Thoracic aorta (tissue), 2 donors: Measurements from ENCODE around the gene EPHA10. TPM values are rescaled to one million over a fixed set of nuclear protein-coding genes. Genes with fewer than 3 reads are reported as not detected.

Source experiments
- ATAC-seq: fragments of 150-250 bp; one replicate; pipeline ENCODE4 v1.8.0; 2017; ENCODE audit warnings: low read depth; ENCODE audit not compliant: insufficient number of reproducible peaks, low FRiP score
- DNase-seq: peaks from one replicate; pipeline ENCODE4 v3.0.0-alpha.2; 2020; ENCODE audit warnings: low spot score
- H3K27ac ChIP-seq, 2 donors: fragments of 200-600 bp; sonication (generic); 1 replicate in 1 of 2; 2 replicates in 1 of 2; pipeline ENCODE4 v1.5.1; 2016; ENCODE audit warnings: mild to moderate bottlenecking in 2 of 2, moderate library complexity in 2 of 2
- H3K27me3 ChIP-seq: fragments of 200-600 bp; sonication (generic); replicated peaks from 2 replicates; pipeline ENCODE4 v1.6.0; 2016; ENCODE audit warnings: mild to moderate bottlenecking; ENCODE audit not compliant: insufficient read depth
- H3K36me3 ChIP-seq: fragments of 200-600 bp; sonication (generic); one replicate; pipeline ENCODE4 v1.5.1; 2016
- H3K4me1 ChIP-seq, 2 donors: fragments of 200-600 bp; sonication (generic); 1 replicate in 1 of 2; 2 replicates in 1 of 2; pipeline versions ENCODE4 v1.5.1 to v1.6.0; 2016; ENCODE audit warnings: low read depth in 2 of 2, mild to moderate bottlenecking in 1 of 2; ENCODE audit not compliant: control insufficient read depth in 1 of 2
- H3K4me3 ChIP-seq: fragments of 200-600 bp; sonication (generic); 2 replicates; pipeline ENCODE4 v1.5.1; 2016; ENCODE audit warnings: mild to moderate bottlenecking
- H3K9me3 ChIP-seq: fragments of 200-600 bp; sonication (generic); 2 replicates; pipeline ENCODE4 v1.5.1; 2016
- CTCF ChIP-seq: fragments of 200-600 bp; sonication (generic); IDR thresholded peaks from one replicate; pipeline ENCODE4 v1.5.1; 2019; ENCODE audit warnings: antibody characterized with exemption
- total RNA-seq, 2 donors: library from RNA; depleted of rRNA; stranded (reverse); fragments of >200 nt; gene quantifications; one replicate each; pipeline versions ENCODE4 v1.1.0 to v1.2.3, GENCODE V29; 2016

Gene EPHA10
- total RNA-seq, 2 donors from 2014 or later = not detected

- H3K36me3 ChIP-seq = no peaks in the 10 kb centered on the region
- H3K27ac ChIP-seq = no peak overlapping the region
- ATAC-seq (no peak), DNase-seq (no peak)
- H3K4me3 ChIP-seq = no peak overlapping the region
- no peaks in the 10 kb centered on the region for H3K4me1 ChIP-seq
- H3K9me3 ChIP-seq = no peaks in the 10 kb centered on the region
- H3K27me3 ChIP-seq = no peaks in the 10 kb centered on the region
- no peak for TF ChIP-seq CTCF
Observed at GRCh38 chr1:37717631-37718030, 47.3 kb downstream of the EPHA10 start.

- H3K4me1 ChIP-seq = no peaks in the 10 kb centered on the region
- no peak overlapping the region for H3K27ac ChIP-seq
- no peaks in the 10 kb centered on the region for H3K36me3 ChIP-seq
- ATAC-seq (no peak), DNase-seq (no peak)
- no peak for TF ChIP-seq CTCF
- no peak overlapping the region for H3K4me3 ChIP-seq
- no peaks in the 10 kb centered on the region for H3K27me3 ChIP-seq
- no peaks in the 10 kb centered on the region for H3K9me3 ChIP-seq
Observed at GRCh38 chr1:37716321-37716720, 48.6 kb downstream of the EPHA10 start.

GRCh38 chr1:37714689-37715088 is 50.2 kb downstream of the EPHA10 start:
- Histone ChIP-seq H3K27ac (no peak overlapping the region), H3K4me3 (no peak overlapping the region), H3K4me1 (no peaks in the 10 kb centered on the region), H3K36me3 (no peaks in the 10 kb centered on the region), H3K27me3 (no peaks in the 10 kb centered on the region), H3K9me3 (no peaks in the 10 kb centered on the region)
- ATAC-seq (no peak), DNase-seq (no peak)
- TF ChIP-seq CTCF = no peak

GRCh38 chr1:37714226-37714625 is 50.7 kb downstream of the EPHA10 start:
- H3K27ac ChIP-seq = no peak overlapping the region
- ATAC-seq = no peak
- H3K9me3 ChIP-seq = no peaks in the 10 kb centered on the region
- DNase-seq = no peak
- no peaks in the 10 kb centered on the region for H3K4me1 ChIP-seq
- H3K36me3 ChIP-seq = no peaks in the 10 kb centered on the region
- no peaks in the 10 kb centered on the region for H3K27me3 ChIP-seq
- TF ChIP-seq CTCF = no peak
- H3K4me3 ChIP-seq = no peak overlapping the region

GRCh38 chr1:37708471-37708870 is 56.4 kb downstream of the EPHA10 start:
- Histone ChIP-seq H3K9me3 (no peaks in the 10 kb centered on the region), H3K4me3 (no peak overlapping the region), H3K4me1 (no peaks in the 10 kb centered on the region), H3K36me3 (peaks cover 3% of the 10 kb centered on the region), H3K27me3 (no peaks in the 10 kb centered on the region), H3K27ac (no peak overlapping the region)
- no peak for DNase-seq
- no peak for ATAC-seq
- no peak for TF ChIP-seq CTCF
